ENCODE data around the gene NHLRC2. TPM values are rescaled to one million over a fixed set of nuclear protein-coding genes. Genes with fewer than 3 reads are reported as not detected.

NHLRC2 gene
- total and polyA plus RNA-seq, 2 donors = 6.7 to 50.6 TPM

DNA sequence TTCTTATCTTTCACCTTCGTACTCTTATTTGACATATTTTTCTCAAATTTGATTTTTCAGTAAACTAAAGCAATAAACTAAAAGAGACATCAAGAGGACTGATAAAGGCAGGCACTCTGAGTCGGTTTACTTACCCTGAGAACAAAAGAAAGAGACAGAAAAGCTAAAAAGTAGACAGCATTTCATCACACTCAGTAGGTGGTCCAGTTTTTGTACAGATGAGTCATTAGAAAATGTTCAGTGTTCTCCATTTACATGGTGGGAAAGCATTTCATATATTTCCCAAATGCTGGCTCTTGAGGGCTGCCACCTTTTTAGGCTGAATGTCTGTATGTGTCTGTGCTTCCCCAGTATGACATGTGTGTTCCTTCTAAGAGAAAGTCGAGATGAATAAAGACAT, 52.7 kb downstream of the NHLRC2 start:
- H3K27ac ChIP-seq (ENCODE audit: low read depth) = no peak overlapping the region
- H3K4me1 ChIP-seq (ENCODE audit: insufficient read depth) = no peaks in the 10 kb centered on the region
- DNase-seq (ENCODE audit: extremely low spot score) = no peak
- no peak overlapping the region for H3K4me3 ChIP-seq (ENCODE audit: low read depth, low read length)
- peaks cover 2% of the 10 kb centered on the region for H3K36me3 ChIP-seq (ENCODE audit: insufficient read depth)
- 40% methylated on average over 3 of the region's 3 CpGs for WGBS

- DNase-seq (ENCODE audit: extremely low spot score) = no peak
- H3K36me3 ChIP-seq (ENCODE audit: insufficient read depth) = peaks cover 2% of the 10 kb centered on the region
- no peak overlapping the region for H3K4me3 ChIP-seq (ENCODE audit: low read depth, low read length)
- no peaks in the 10 kb centered on the region for H3K4me1 ChIP-seq (ENCODE audit: insufficient read depth)
- no peak overlapping the region for H3K27ac ChIP-seq (ENCODE audit: low read depth)
- whole genome bisulfite sequencing = 88% methylated on average over 1 of the region's 1 CpG
These were observed 53.8 kb downstream of the NHLRC2 start for GRCh38 chr10:113908236-113908635.

DNA sequence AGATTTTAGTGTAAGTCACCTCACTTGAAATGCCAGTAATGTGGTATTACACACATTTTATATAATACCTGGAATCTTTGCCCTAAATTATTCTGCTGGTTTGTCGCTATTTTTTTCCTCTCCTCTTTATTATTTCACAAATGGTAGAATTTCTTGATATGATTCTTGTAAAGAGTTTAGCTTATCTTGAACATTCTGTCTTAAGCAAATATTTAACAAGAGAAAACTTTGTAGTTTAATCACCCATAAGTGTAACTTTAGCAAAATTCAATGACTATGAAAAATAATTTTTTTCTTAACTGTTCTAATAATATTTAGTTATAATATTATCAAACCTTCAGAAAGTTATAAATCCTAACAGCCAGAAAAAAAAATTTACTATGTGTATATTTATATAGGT, 56.7 kb downstream of the NHLRC2 start:
- WGBS = 78% methylated on average over 1 of the region's 1 CpG
- H3K36me3 ChIP-seq (ENCODE audit: insufficient read depth) = peaks cover 2% of the 10 kb centered on the region
- no peak overlapping the region for H3K27ac ChIP-seq (ENCODE audit: low read depth)
- no peaks in the 10 kb centered on the region for H3K4me1 ChIP-seq (ENCODE audit: insufficient read depth)
- no peak overlapping the region for H3K4me3 ChIP-seq (ENCODE audit: low read depth, low read length)
- DNase-seq (ENCODE audit: extremely low spot score) = no peak

DNA sequence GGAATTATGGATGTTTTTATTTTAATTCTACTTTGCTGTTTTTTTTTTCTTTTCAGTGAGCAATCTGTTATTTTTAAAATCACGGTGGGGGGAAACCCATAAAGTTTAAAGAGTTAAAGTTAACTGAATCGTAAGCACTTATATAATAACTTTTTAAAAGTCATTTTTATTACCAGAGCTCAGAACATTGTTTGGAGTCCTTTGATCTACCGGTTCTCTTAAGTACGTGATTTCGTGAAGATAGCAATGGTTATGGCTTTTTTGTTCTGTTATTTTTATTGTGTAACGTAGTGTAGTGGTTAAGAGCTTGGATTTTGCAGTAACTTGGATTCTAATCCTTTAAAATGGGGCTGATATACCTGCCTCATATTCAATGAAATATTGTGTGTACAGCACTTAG, 57.4 kb downstream of the NHLRC2 start:
- peaks cover 2% of the 10 kb centered on the region for H3K36me3 ChIP-seq (ENCODE audit: insufficient read depth)
- no peaks in the 10 kb centered on the region for H3K4me1 ChIP-seq (ENCODE audit: insufficient read depth)
- H3K27ac ChIP-seq (ENCODE audit: low read depth) = no peak overlapping the region
- WGBS = 70% methylated on average over 6 of the region's 6 CpGs
- H3K4me3 ChIP-seq (ENCODE audit: low read depth, low read length) = no peak overlapping the region
- no peak for DNase-seq (ENCODE audit: extremely low spot score)

DNA sequence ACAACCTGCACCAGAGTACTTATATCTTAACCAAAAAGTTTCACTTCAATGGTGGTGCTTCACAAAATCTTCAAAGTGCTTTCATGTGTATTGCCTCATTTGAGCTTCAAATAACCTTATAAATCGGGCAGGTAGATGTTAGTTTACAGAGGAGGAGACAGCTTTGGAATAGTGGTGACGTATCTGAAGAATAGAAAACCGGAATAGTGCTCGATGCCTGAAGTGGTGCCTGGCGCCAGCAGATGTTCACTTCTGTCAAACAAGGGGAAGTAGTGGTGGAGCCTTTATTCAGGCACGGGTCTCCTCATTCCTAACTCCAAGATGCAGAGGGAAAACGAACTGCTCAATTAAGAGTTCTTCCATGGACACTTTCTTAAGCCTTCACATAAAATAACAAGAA, 58.1 kb downstream of the NHLRC2 start:
- H3K36me3 ChIP-seq (ENCODE audit: insufficient read depth) = peaks cover 2% of the 10 kb centered on the region
- no peak for DNase-seq (ENCODE audit: extremely low spot score)
- 93% methylated on average over 7 of the region's 7 CpGs for WGBS
- no peak overlapping the region for H3K4me3 ChIP-seq (ENCODE audit: low read depth, low read length)
- no peaks in the 10 kb centered on the region for H3K4me1 ChIP-seq (ENCODE audit: insufficient read depth)
- H3K27ac ChIP-seq (ENCODE audit: low read depth) = no peak overlapping the region

- H3K4me3 ChIP-seq (ENCODE audit: low read depth, low read length) = no peak overlapping the region
- DNase-seq (ENCODE audit: extremely low spot score) = no peak
- 90% methylated on average over 2 of the region's 2 CpGs for WGBS
These were observed 60.5 kb downstream of the NHLRC2 start for GRCh38 chr10:113914956-113915355.

DNA sequence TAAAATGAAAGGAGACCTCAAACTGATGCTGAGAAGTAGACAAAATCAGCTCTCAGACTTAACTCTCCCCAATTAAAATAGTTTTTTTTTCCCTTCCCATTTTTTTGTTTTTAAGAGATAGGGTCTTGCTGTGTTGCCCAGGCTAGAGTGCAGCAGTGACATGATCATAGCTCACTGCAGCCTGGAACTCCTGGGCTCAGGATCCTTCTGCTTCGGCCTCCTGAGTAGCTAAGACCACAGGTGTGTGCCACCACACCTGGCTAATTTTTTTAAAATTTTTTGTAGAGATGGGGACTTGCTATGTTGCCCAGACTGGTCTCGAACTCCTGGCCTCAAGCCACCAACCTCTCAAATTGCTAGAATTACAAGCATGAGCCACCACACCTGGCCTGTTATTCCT, 61.1 kb downstream of the NHLRC2 start:
- Histone ChIP-seq H3K4me3 (ENCODE audit: low read depth, low read length) (no peak overlapping the region), H3K4me1 (ENCODE audit: insufficient read depth) (no peaks in the 10 kb centered on the region), H3K36me3 (ENCODE audit: insufficient read depth) (no peaks in the 10 kb centered on the region), H3K27ac (ENCODE audit: low read depth) (no peak overlapping the region)
- no peak for DNase-seq (ENCODE audit: extremely low spot score)
- 94% methylated on average over 2 of the region's 2 CpGs for WGBS

More at GRCh38 chr10:113914956-113915355, 60.5 kb downstream of the NHLRC2 start:
- Histone ChIP-seq H3K27ac (ENCODE audit: low read depth) (no peak overlapping the region), H3K36me3 (ENCODE audit: insufficient read depth) (no peaks in the 10 kb centered on the region), H3K4me1 (ENCODE audit: insufficient read depth) (no peaks in the 10 kb centered on the region)

DNA sequence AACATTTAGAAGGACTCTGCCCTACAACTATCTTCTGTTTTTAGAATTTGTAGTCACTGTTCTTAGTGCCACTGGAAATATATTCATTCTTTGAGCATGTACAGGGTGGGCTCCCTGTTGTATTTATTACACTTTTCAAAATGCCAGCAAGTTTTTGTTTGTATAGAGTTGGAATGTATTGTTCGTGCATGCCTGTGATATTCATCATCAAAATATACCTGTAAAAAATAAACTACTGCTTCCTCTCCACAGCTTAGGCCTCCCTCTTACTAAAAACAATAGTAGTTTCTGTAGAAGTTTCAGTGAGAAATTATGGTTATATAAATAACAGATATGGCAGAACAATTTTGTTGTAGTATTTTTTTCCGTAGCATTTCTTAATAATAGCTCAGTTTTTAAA, 61.6 kb downstream of the NHLRC2 start:
- Histone ChIP-seq H3K4me1 (ENCODE audit: insufficient read depth) (no peaks in the 10 kb centered on the region), H3K27ac (ENCODE audit: low read depth) (no peak overlapping the region), H3K4me3 (ENCODE audit: low read depth, low read length) (no peak overlapping the region), H3K36me3 (ENCODE audit: insufficient read depth) (no peaks in the 10 kb centered on the region)
- WGBS = 81% methylated on average over 2 of the region's 2 CpGs
- DNase-seq (ENCODE audit: extremely low spot score) = no peak

DNA sequence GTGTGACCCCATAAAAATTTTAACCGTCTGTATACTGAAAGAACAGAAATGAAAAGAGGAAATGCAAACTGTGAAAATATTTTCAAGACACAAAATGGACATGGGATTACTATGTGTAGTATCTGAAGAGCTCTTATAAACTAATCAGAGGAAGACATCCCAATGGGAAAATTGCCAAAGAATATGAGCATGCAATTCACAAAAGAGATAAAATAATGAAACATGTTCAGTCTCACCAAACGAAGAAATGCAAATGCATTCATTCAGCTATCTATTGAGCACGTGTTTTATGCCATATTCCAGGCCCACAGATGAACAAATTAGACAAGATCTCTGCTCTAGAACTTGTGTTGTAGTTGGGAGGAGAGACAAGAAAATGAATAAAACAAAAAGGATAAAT, 63.2 kb downstream of the NHLRC2 start:
- DNase-seq (ENCODE audit: extremely low spot score) = no peak
- H3K27ac ChIP-seq (ENCODE audit: low read depth) = no peak overlapping the region
- 79% methylated on average over 3 of the region's 3 CpGs for WGBS

GRCh38 chr10:113920114-113920513, 65.7 kb downstream of the NHLRC2 start:
- 78% methylated on average over 3 of the region's 3 CpGs for WGBS
- no peaks in the 10 kb centered on the region for H3K36me3 ChIP-seq (ENCODE audit: insufficient read depth)
- DNase-seq (ENCODE audit: extremely low spot score) = no peak
- no peak overlapping the region for H3K4me3 ChIP-seq (ENCODE audit: low read depth, low read length)
- H3K4me1 ChIP-seq (ENCODE audit: insufficient read depth) = no peaks in the 10 kb centered on the region
- no peak overlapping the region for H3K27ac ChIP-seq (ENCODE audit: low read depth)

More for the DNA sequence above, 63.2 kb downstream of the NHLRC2 start:
- no peaks in the 10 kb centered on the region for H3K4me1 ChIP-seq (ENCODE audit: insufficient read depth)
- no peaks in the 10 kb centered on the region for H3K36me3 ChIP-seq (ENCODE audit: insufficient read depth)
- no peak overlapping the region for H3K4me3 ChIP-seq (ENCODE audit: low read depth, low read length)

- Histone ChIP-seq H3K4me3 (ENCODE audit: low read depth, low read length) (no peak overlapping the region), H3K27ac (ENCODE audit: low read depth) (no peak overlapping the region), H3K36me3 (ENCODE audit: insufficient read depth) (no peaks in the 10 kb centered on the region), H3K4me1 (ENCODE audit: insufficient read depth) (no peaks in the 10 kb centered on the region)
- no peak for DNase-seq (ENCODE audit: extremely low spot score)
- 49% methylated on average over 3 of the region's 3 CpGs for WGBS
These were observed 66.4 kb downstream of the NHLRC2 start for GRCh38 chr10:113920875-113921274.

- 39% methylated on average over 5 of the region's 5 CpGs for WGBS
- no peak overlapping the region for H3K27ac ChIP-seq (ENCODE audit: low read depth)
- no peak for DNase-seq (ENCODE audit: extremely low spot score)
- H3K4me3 ChIP-seq (ENCODE audit: low read depth, low read length) = no peak overlapping the region
- H3K4me1 ChIP-seq (ENCODE audit: insufficient read depth) = no peaks in the 10 kb centered on the region
- H3K36me3 ChIP-seq (ENCODE audit: insufficient read depth) = no peaks in the 10 kb centered on the region
These were observed 67.3 kb downstream of the NHLRC2 start for GRCh38 chr10:113921561-113922370.

DNA sequence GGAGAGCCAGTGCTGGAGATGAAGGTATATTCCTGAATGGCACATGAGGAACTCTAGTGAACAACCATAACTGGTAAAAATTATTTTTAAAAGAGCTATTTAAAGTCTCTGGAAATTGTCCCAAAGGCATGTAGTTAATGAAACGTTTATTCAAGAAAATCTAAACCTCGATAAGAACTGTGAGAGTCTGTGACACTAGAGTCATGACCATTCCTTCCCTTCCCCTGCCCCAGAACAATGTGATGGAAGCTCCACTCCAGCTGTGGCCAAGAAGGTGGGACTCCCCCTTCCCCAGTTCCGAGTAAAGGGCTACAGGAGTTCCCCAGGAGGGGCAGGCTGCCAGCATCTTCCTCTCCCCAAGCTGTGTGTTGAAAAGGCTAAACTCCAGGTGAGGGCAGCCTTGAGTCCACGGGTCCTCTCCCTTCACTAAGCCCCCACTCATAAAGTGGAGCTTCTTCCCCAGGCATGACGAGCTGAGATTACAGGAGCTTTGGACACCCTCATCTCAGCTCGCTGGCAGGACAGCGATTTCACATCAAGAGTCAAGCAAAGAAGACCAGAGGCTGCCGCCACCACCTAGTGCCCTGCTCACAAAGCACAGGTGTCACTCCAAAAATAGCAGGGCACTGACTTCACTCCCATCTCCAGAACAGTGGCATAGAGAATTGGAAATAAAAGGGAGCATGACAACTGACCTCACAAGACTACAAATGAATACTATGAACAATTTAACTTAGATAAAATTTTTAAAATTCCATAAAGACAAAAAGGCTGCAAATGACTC, 68.5 kb downstream of the NHLRC2 start:
- no peak for DNase-seq (ENCODE audit: extremely low spot score)
- Histone ChIP-seq H3K4me1 (ENCODE audit: insufficient read depth) (no peaks in the 10 kb centered on the region), H3K4me3 (ENCODE audit: low read depth, low read length) (no peak overlapping the region), H3K36me3 (ENCODE audit: insufficient read depth) (no peaks in the 10 kb centered on the region), H3K27ac (ENCODE audit: low read depth) (no peak overlapping the region)
- 33% methylated on average over 8 of the region's 8 CpGs for WGBS

DNA sequence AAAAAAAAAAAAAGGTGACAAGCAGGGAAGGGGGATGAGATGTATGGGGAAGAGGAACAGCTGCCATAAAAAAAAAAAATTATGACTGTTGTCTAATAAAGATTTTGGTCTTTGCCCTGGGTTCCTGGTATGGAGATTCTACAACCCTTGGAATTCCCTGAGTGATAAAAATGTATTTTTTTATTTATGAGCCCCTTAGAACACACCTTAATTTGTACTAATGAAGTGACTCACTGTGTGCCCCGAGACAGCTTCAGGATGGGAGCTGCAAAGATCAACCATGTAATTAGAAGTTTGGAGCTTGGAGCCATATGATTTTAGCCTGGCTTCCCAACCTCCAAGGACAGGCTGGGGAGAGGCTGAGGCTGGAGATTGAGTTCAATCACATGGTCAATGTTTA, 69.7 kb downstream of the NHLRC2 start:
- Histone ChIP-seq H3K27ac (ENCODE audit: low read depth) (no peak overlapping the region), H3K4me3 (ENCODE audit: low read depth, low read length) (no peak overlapping the region), H3K4me1 (ENCODE audit: insufficient read depth) (no peaks in the 10 kb centered on the region), H3K36me3 (ENCODE audit: insufficient read depth) (no peaks in the 10 kb centered on the region)
- DNase-seq (ENCODE audit: extremely low spot score) = no peak
- 97% methylated on average over 1 of the region's 1 CpG for WGBS
